NB4 (cell line): ENCODE data around the gene STK38L.

Experiments
- CTCF ChIP-seq: IDR thresholded peaks from one replicate; pipeline ENCODE4 v1.5.1; 2012; ENCODE audit warnings: low read depth, low read length
- MYC ChIP-seq: IDR thresholded peaks from 2 replicates; pipeline ENCODE4 v1.6.1; 2011; ENCODE audit warnings: low read depth, low read length

GRCh38 chr12:27207615-27208413 is 36.3 kb upstream of the STK38L start:
- TF ChIP-seq CTCF (no peak), MYC (no peak)
